Fibroblast of mammary gland (primary cell): ENCODE data around the gene MAST3.

Experiments
- DNase-seq: peaks from one replicate; pipeline ENCODE4 v3.0.0-alpha.2; 2010; ENCODE audit warnings: low read depth
- H3K4me3 ChIP-seq: 2 replicates; pipeline ENCODE4 v1.5.1; 2011; ENCODE audit warnings: low read depth, mild to moderate bottlenecking, low read length, moderate library complexity; ENCODE audit not compliant: control insufficient read depth
- TF ChIP-seq, protein P1 (sequence below): conservative IDR thresholded peaks from 2 replicates; pipeline ENCODE4 v1.5.1; 2011; ENCODE audit warnings: low read depth, low read length, inconsistent platforms; ENCODE audit not compliant: control insufficient read depth, insufficient read depth

The MAST3 gene

DNA sequence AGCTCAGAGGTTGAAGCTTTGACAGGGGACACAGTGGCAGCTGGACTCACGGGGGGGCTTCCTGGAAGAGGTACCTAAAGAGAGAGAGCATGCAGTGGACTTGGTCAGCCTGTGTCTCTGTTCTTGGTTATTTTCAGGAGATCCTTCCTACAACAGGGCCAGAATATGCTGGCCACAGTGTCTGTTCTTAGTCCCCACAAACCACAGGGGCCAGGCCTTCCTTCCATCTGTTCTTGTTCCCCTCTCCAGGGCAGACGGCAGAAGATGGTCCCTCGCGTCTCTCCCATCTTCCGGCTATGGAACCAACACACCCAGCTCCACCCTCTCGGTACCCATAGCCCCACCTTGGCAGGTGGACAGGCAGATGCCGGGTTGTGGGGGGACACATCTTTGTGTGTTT lies 24.8 kb downstream of the MAST3 start:
- H3K4me3 ChIP-seq = no peak overlapping the region
- no peak for DNase-seq
- TF ChIP-seq, protein P1, sequence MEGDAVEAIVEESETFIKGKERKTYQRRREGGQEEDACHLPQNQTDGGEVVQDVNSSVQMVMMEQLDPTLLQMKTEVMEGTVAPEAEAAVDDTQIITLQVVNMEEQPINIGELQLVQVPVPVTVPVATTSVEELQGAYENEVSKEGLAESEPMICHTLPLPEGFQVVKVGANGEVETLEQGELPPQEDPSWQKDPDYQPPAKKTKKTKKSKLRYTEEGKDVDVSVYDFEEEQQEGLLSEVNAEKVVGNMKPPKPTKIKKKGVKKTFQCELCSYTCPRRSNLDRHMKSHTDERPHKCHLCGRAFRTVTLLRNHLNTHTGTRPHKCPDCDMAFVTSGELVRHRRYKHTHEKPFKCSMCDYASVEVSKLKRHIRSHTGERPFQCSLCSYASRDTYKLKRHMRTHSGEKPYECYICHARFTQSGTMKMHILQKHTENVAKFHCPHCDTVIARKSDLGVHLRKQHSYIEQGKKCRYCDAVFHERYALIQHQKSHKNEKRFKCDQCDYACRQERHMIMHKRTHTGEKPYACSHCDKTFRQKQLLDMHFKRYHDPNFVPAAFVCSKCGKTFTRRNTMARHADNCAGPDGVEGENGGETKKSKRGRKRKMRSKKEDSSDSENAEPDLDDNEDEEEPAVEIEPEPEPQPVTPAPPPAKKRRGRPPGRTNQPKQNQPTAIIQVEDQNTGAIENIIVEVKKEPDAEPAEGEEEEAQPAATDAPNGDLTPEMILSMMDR = no peak

- no peak overlapping the region for H3K4me3 ChIP-seq
- TF ChIP-seq, protein P1 = no peak
- no peak for DNase-seq
Observed at GRCh38 chr19:18122860-18123795, 25.6 kb downstream of the MAST3 start.

DNA sequence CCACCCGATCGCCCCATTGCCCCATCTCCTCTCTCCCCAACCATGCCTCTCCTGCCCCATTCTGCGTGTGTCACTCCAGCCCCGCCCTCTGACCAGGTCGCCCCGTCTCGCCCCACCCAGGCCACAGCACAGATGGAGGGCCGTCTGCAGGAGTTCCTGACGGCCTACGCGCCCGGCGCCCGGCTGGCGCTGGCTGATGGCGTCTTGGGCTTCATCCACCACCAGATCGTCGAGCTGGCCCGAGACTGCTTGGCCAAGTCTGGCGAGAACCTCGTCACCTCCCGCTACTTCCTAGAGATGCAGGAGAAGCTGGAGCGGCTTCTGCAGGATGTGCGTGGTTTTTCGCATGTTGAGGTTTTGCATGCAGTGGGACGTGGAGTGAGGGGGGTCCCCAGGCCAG lies 26.2 kb downstream of the MAST3 start:
- no peak overlapping the region for H3K4me3 ChIP-seq
- no peak for DNase-seq
- TF ChIP-seq, protein P1 = no peak

DNA sequence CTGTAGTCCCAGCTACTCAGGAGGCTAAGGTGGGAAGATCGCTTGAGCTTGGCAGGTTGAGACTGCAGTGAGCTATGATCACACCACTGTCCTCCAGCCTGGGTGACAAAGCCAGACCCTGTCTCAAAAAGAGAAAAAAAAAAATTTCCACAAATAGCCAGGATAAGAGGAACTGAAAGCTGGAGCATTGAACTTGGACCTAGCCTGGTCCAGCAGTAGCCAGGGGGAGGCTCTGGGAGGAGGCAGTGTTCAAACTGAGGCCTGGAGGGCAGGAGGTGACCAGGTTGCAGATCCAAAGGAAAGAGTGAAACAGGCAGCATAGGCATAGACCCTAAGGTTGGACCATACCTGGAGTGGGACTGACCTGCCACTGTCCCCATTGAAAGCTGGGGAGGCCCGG lies 28.5 kb downstream of the MAST3 start:
- no peak for DNase-seq
- TF ChIP-seq, protein P1 = no peak
- no peak overlapping the region for H3K4me3 ChIP-seq

- TF ChIP-seq, protein P1 = no peak
- no peak overlapping the region for H3K4me3 ChIP-seq
- peak; percentile 17 for DNase-seq
Observed at GRCh38 chr19:18128044-18128443, 30.5 kb downstream of the MAST3 start.

GRCh38 chr19:18128805-18129204 lies 31.2 kb downstream of the MAST3 start:
- DNase-seq = no peak
- TF ChIP-seq, protein P1 = no peak
- no peak overlapping the region for H3K4me3 ChIP-seq
